Renal cortex interstitium (tissue), 15 donors: ENCODE data around the gene PLA2G2D. TPM values are rescaled to one million over a fixed set of nuclear protein-coding genes. Genes with fewer than 3 reads are reported as not detected.
A peak's percentile ranks its signal among the peaks of the same experiment; 100 is the strongest.

Experiments used
- DNase-seq, 11 donors: peaks; one replicate each; pipeline ENCODE4 v3.0.0-alpha.2; 2013; ENCODE audit warnings: low read depth in 9 of 11, low spot score in 4 of 11; ENCODE audit errors: extremely low read depth in 1 of 11
- long read RNA-seq, 16 experiments: transcript quantifications; one replicate each; lab custom pipeline, GENCODE V29; 2026
- polyA plus RNA-seq, 3 donors: library from polyadenylated mRNA; unstranded; fragments of 120-200 nt; gene quantifications; one replicate each; pipeline ENCODE4 v1.2.1, GENCODE V29; 2013; ENCODE audit not compliant: insufficient read length in 3 of 3

Gene PLA2G2D, protein sequence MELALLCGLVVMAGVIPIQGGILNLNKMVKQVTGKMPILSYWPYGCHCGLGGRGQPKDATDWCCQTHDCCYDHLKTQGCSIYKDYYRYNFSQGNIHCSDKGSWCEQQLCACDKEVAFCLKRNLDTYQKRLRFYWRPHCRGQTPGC
- under 1 TPM; 0.04 to 0.09 (median 0.06) TPM for polyA plus RNA-seq
- long read RNA-seq, donor 1 = 0 reads
- long read RNA-seq, donor 2 = 0 reads
- long read RNA-seq, donor 3 = 0 reads
- long read RNA-seq, donor 4 = 0 reads
- long read RNA-seq, donor 5 = 0 reads
- long read RNA-seq, donor 6 = 0 reads
- long read RNA-seq, donor 7 = 0 reads
- long read RNA-seq, donor 8 = 0 reads
- long read RNA-seq, donor 9 = 0 reads
- long read RNA-seq, donor 10 = 0 reads
- long read RNA-seq, donor 11 = 0 reads
- long read RNA-seq, donor 12 = 0 reads
- long read RNA-seq, donor 13 = 0 reads
- long read RNA-seq, donor 14 = 0 reads
- long read RNA-seq, donor 15 = 0 reads
- long read RNA-seq, donor 16 = 0 reads

GRCh38 chr1:20119347-20119746 is at the start of gene PLA2G2D:
Gene PLA2G2D, minus strand, starts transcription at chr1:20119536. Its CDS starts 38 bp downstream, at chr1:20119498.
- no peak for DNase-seq

- peak in 1 of 11 donors; percentile 38 for DNase-seq
Measured at GRCh38 chr1:20168564-20169491, 49.5 kb upstream of the PLA2G2D start.

DNA sequence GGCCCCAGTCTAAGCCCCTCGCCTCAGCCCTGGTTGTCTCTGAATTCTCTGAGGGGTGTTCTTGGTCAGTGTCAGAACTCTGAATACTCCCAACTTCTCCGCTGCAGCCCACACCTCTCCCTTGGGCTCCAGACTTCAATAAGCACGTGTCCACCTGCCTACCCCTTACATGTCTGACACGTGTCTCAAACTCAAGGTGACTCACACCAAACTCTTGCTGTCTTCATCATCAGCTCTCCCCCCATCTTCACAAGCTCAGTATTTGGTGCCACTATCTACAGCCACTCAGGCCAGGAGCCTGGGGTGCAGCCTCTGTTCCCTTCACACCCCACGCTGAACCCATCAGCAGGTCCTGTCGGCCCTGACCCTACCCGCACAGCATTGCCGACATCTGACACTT is 47.8 kb upstream of the PLA2G2D start:
- no peak for DNase-seq

GRCh38 chr1:20166051-20166450 is 46.7 kb upstream of the PLA2G2D start:
- no peak for DNase-seq

- no peak for DNase-seq
Measured at GRCh38 chr1:20165522-20165951, 46.2 kb upstream of the PLA2G2D start.

DNA sequence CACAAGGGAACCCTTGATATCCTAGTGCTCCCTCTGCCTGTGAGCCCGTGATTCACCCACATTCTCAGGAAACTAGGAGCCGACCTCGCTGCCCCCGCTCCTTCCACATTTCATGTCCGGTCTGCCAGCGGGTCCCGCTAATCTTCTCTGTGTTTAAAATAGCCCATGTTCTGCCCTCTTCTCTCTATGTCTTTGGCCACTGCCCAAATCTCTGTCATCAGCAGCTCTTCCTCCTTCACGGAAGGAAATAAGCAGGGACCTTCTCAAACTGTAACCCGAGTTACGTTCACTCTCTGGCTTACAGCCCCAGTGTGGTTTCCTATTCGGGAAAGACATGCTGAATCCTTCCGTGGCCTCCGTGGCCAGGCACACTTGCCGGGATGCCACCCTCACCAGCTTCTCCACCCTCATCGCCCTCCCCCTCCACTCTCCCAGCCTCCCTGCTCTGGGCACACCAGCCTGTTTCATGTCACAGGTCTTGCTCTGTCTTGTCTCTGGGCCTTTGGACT is 45.4 kb upstream of the PLA2G2D start:
- no peak for DNase-seq

- DNase-seq = no peak
Measured at GRCh38 chr1:20160034-20160433, 40.7 kb upstream of the PLA2G2D start.

GRCh38 chr1:20158358-20159070 is 39.2 kb upstream of the PLA2G2D start:
- DNase-seq = no peak

- no peak for DNase-seq
Measured at GRCh38 chr1:20154301-20154831, 35.0 kb upstream of the PLA2G2D start.

- no peak for DNase-seq
Measured at GRCh38 chr1:20153000-20153418, 33.7 kb upstream of the PLA2G2D start.

DNA sequence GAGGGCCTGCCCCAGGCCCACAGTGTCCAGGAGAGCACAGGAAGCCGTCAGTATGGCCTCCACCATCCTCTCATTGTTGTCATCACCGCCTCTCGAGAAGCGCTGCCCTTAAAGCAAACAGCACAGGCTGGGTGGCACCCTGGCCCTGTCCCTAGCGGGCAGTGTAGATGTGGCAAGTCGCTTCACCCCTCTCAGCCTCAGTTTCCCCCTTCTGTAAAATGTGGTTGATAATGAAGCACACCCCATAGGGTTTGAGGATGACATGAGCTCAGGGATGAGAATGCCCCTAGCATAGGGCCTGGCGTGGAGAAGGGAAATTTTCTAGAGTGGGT is 33.2 kb upstream of the PLA2G2D start:
- DNase-seq = no peak

- peak; percentile 34 to 59 (median 46) for DNase-seq
Measured at GRCh38 chr1:20151906-20152598, 32.7 kb upstream of the PLA2G2D start.

DNA sequence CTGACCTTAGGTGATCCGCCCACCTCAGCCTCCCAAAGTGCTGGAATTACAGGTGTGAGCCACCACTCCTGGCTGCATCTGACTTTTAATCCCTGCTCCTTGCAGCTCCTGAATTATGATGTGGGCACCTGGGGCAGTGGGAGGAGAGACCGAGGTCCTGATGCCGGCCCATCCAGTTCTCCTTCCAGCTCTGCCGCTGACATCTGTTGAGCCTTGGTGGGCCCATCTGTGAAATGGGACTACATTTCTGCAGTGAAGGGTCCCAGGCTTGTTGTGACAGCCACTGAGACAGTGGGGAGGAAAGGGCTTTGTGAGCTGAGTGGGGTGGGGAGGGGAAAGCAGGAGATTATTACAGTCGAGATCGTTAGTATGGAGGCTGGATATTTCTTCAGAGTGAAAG is 31.6 kb upstream of the PLA2G2D start:
- no peak for DNase-seq

GRCh38 chr1:20150326-20150705 is 31.0 kb upstream of the PLA2G2D start:
- no peak for DNase-seq

GRCh38 chr1:20149601-20150325 is 30.4 kb upstream of the PLA2G2D start:
- no peak for DNase-seq

DNA sequence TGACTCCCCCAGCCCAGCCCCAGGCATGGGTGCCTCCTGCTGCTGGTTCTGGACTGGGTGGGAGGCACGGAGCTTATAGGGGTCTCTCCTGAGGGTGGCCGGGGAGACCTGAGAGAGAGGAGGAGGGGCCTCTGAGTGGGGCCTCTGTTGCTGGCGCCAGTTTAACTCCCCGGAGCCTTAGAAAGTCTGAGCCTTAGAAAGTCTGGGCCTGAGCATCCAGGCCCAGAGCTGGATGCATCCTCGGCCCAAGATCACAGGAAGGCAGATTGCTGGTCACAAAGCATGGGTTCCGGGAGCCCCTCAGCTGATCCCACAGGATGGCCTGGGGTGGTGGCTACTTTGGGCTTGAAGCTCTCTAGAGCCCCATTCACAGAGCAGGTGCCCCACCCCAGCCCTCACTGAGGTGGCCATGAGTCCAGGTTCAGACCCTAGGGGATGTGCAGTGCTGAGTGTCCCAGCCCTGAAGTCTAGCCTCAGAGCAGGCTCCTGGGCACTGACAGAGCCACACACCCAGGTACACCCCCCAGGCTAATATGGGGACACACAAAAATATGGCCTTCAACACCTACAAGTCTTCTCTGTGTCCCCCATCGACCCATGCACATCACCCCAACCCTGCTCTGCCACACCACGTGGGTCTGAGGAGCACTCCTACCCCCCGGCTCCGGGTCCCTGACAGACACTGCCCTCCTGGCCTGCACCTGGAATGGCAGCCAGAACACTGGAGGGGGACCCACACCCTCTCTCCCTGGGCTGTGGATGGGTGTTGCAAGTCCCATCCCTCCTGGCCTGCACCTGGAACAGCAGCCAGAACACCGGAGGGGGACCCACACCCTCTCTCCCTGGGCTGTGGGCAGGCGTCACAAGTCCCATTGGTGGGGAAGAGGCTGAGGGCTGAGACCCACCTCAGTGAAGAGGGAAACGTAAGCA is 29.5 kb upstream of the PLA2G2D start:
- no peak for DNase-seq
